NB4 (cell line): ENCODE results near the gene TNP1.

Source experiments
- DNase-seq: peaks from one replicate; pipeline ENCODE4 v3.0.0; 2010; ENCODE audit warnings: low read depth
- H3K4me3 ChIP-seq: one replicate; pipeline ENCODE4 v1.5.1; 2011; ENCODE audit warnings: mild to moderate bottlenecking, low read depth, low read length, moderate library complexity
- CTCF ChIP-seq: IDR thresholded peaks from one replicate; pipeline ENCODE4 v1.5.1; 2012; ENCODE audit warnings: low read depth, low read length
- MAX ChIP-seq: IDR thresholded peaks from 2 replicates; pipeline ENCODE4 v1.6.1; 2011; ENCODE audit warnings: low read depth, low read length
- MYC ChIP-seq: IDR thresholded peaks from 2 replicates; pipeline ENCODE4 v1.6.1; 2011; ENCODE audit warnings: low read depth, low read length
- POLR2A ChIP-seq: IDR thresholded peaks from 2 replicates; pipeline ENCODE4 v1.6.1; 2011; ENCODE audit warnings: mild to moderate bottlenecking; ENCODE audit not compliant: insufficient read length; ENCODE audit errors: extremely low read depth

TNP1 gene

GRCh38 chr2:216872624-216873023 lies 12.8 kb upstream of the TNP1 start:
- no peak overlapping the region for H3K4me3 ChIP-seq
- no peak for DNase-seq
- TF ChIP-seq MAX (no peak), POLR2A (no peak), CTCF (no peak), MYC (no peak)

GRCh38 chr2:216872040-216872439 lies 12.2 kb upstream of the TNP1 start:
- DNase-seq = no peak
- TF ChIP-seq MAX (no peak), POLR2A (no peak), MYC (no peak), CTCF (no peak)
- no peak overlapping the region for H3K4me3 ChIP-seq

- no peak for DNase-seq
- no peak overlapping the region for H3K4me3 ChIP-seq
- TF ChIP-seq CTCF (no peak), MAX (no peak), MYC (no peak), POLR2A (no peak)
Observed at GRCh38 chr2:216871333-216871934, 11.6 kb upstream of the TNP1 start.

- H3K4me3 ChIP-seq = no peak overlapping the region
- DNase-seq = no peak
Observed at GRCh38 chr2:216870508-216871332, 10.9 kb upstream of the TNP1 start.

More at GRCh38 chr2:216870508-216871332, 10.9 kb upstream of the TNP1 start:
- TF ChIP-seq CTCF = no peak
- no peak for TF ChIP-seq POLR2A
- TF ChIP-seq MYC = no peak
- TF ChIP-seq MAX = no peak
